Cardiac fibroblast (primary cell): ENCODE measurements around the gene FHOD3.

Experiments used
- DNase-seq, 2 donors: peaks; one replicate each; pipeline versions ENCODE4 v3.0.0 to v3.0.0-alpha.2; 2010; ENCODE audit warnings: low read depth in 2 of 2
- H3K4me3 ChIP-seq, 2 donors: replicated peaks in 1 of 2; 1 replicate in 1 of 2; 2 replicates in 1 of 2; pipeline ENCODE4 v1.5.1; 2011; ENCODE audit warnings: low read depth in 2 of 2, low read length in 2 of 2, mild to moderate bottlenecking in 2 of 2, moderate library complexity in 1 of 2
- TF ChIP-seq, protein P1 (sequence below): IDR thresholded peaks from one replicate; pipeline ENCODE4 v1.5.1; 2011; ENCODE audit warnings: low read depth, mild to moderate bottlenecking, low read length, inconsistent platforms

The FHOD3 gene

GRCh38 chr18:36658611-36659010, 361.1 kb downstream of the FHOD3 start:
- TF ChIP-seq, protein P1, sequence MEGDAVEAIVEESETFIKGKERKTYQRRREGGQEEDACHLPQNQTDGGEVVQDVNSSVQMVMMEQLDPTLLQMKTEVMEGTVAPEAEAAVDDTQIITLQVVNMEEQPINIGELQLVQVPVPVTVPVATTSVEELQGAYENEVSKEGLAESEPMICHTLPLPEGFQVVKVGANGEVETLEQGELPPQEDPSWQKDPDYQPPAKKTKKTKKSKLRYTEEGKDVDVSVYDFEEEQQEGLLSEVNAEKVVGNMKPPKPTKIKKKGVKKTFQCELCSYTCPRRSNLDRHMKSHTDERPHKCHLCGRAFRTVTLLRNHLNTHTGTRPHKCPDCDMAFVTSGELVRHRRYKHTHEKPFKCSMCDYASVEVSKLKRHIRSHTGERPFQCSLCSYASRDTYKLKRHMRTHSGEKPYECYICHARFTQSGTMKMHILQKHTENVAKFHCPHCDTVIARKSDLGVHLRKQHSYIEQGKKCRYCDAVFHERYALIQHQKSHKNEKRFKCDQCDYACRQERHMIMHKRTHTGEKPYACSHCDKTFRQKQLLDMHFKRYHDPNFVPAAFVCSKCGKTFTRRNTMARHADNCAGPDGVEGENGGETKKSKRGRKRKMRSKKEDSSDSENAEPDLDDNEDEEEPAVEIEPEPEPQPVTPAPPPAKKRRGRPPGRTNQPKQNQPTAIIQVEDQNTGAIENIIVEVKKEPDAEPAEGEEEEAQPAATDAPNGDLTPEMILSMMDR, result no peak
- H3K4me3 ChIP-seq, result no peak overlapping the region
- no peak for DNase-seq

DNA sequence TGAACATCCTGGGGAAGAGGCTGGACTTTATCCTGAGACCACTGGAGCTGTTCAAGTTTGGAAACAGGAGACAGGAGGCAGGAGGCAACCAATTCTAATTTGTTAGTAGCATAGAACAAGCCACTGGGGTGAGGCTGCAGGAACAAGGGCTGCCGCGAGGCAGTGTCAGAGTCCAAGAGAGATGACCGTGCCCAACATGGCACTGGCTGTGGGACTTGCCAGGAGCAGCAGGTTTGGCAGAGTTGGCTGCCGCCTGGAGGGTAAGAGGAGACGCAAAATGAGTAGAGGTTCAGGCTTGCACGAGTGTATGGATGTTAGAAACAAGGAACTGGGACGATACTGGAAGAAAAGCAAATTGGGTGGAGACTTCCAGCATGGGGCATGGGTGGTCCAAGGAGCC, 362.8 kb downstream of the FHOD3 start:
- no peak for DNase-seq
- TF ChIP-seq, protein P1, result no peak
- H3K4me3 ChIP-seq, result no peak overlapping the region

- no peak overlapping the region for H3K4me3 ChIP-seq
- TF ChIP-seq, protein P1, result peak; percentile 4
- DNase-seq, result peak; percentile 11 to 25
These were observed 364.5 kb downstream of the FHOD3 start for GRCh38 chr18:36661999-36662398.

DNA sequence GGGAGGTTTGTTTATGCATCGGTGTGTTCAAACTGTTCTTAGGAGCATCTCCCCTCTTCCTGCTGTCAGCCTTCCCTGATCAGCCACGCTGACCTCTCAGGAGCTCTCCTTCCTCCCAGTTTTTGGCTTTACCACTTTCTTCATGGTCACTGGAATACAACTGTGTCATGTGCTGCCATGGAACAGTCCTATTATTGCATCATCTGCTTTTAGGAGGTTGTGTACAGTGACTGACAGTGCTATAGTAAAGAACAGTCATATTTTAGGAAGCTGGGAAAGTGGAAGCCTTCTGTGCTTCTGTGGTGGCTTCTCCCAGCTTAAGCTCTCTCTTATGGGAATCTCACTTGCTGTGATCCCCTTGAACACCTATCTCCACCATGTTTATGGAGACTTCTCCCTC, 365.8 kb downstream of the FHOD3 start:
- peak in 1 of 2 donors; percentile 25 for DNase-seq
- H3K4me3 ChIP-seq, result no peak overlapping the region
- TF ChIP-seq, protein P1, result no peak

DNA sequence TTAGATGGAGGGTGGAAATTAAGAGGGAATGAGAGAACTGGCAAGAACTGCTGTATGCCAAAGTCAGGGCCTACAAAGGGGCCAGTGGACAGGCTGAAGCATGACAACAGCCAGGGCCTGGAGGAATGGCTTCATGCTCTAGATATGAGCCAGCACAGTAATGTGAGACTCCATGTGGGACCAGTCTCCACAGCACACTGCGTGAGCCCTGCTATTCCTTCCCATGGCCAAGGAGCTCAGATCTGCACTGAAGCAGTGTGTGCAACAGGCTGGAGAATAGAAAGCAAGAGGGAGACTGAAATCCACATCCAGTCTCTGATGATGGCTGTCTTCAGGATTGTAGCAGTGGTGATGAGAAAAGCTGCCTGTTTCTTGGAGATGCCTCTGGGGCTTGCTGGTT, 368.4 kb downstream of the FHOD3 start:
- no peak for DNase-seq
- TF ChIP-seq, protein P1, result no peak

GRCh38 chr18:36667811-36668210, 370.3 kb downstream of the FHOD3 start:
- peak in 1 of 2 donors; percentile 6 for DNase-seq
- TF ChIP-seq, protein P1, result no peak
- H3K4me3 ChIP-seq, result no peak overlapping the region

More for the DNA sequence above, 368.4 kb downstream of the FHOD3 start:
- no peak overlapping the region for H3K4me3 ChIP-seq

- DNase-seq, result no peak
- TF ChIP-seq, protein P1, result no peak
These were observed 370.8 kb downstream of the FHOD3 start for GRCh38 chr18:36668349-36668748.

More at GRCh38 chr18:36668349-36668748, 370.8 kb downstream of the FHOD3 start:
- H3K4me3 ChIP-seq, result no peak overlapping the region
